Measurements from ENCODE around the gene GAL3ST2.

Gene GAL3ST2

DNA sequence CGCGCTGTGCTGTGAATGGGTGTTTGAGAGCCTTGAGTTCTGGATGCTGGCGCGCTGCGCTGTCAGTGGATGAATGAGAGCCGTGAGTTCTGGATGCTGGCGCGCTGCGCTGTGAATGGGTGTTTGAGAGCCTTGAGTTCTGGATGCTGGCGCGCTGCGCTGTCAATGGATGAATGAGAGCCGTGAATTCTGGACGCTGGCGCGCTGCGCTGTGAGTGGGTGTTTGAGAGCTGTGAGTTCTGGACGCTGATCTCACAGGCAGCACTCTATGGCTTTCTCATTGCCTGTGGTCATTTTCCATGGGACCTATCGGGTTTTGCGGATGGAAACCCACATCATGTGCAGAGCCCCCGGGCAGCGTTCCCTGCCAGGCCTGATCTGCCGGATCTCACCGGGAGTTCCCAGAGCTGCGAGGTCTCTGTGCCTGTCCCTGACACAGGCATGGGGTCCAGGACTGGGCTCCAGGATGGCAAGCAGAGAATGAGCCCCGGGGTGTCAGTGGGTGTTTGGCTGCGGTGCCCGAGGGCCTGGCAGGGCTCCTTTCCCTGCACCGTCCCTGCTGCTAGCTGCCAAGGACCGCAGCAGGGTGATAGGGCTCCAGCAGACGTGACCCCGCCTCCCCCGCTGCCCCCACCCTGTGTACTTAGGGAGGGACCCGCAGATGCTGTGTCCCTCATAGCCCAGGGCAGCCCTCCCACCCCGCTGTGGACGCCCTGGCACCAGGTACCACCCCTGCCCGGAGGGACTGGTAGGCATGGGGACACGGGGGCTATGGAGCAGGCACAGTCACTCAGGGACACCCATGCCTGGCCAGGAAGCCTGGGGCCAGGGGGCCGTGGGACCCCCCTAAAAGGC lies 72.4 kb downstream of the GAL3ST2 start:
- no peak for DNase-seq

DNA sequence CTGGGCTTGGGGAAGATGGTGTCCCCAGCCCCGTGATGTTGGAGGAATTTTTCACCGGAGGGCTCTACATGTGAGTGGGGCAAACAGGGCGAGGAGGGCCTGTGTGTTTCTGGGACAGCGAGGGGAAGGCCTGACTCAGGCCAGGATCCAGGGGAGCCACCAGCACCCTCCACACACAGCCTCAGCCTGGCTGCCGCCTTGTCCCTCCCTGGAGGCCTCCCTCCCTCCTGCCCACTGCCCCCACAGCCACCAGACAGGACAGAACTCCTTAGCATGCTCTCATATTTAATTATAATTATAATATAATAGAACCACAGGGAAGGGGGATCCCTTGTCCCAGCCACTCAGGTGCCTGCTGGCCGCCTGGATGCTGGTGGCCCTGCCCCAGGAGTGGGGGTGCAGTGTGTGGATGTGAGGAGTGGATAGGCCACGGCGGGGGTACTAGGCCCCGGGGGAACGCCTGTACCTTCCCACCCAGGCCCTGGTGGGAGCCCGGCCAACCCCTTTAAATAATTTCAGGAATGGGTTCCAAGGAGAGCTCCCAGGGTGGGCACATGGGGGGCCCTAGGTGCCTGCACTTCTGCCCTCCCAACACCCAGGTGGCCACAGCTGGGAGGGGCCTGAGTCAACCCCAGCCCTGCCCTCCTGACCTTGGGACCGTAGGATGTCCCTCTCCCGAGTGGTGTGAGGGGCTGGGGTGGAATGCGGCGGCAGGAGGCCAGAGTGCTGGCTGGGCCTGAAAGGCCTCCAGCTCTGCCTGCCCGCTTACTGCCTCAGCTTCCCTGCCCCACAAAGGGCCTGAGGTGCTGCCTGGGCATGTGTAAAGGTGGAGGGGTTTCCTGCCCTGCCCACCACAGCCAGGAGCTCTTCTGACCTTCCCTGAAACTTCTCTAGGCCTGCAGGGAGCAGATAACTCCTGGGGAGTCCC lies 73.3 kb downstream of the GAL3ST2 start:
- DNase-seq = no peak

DNA sequence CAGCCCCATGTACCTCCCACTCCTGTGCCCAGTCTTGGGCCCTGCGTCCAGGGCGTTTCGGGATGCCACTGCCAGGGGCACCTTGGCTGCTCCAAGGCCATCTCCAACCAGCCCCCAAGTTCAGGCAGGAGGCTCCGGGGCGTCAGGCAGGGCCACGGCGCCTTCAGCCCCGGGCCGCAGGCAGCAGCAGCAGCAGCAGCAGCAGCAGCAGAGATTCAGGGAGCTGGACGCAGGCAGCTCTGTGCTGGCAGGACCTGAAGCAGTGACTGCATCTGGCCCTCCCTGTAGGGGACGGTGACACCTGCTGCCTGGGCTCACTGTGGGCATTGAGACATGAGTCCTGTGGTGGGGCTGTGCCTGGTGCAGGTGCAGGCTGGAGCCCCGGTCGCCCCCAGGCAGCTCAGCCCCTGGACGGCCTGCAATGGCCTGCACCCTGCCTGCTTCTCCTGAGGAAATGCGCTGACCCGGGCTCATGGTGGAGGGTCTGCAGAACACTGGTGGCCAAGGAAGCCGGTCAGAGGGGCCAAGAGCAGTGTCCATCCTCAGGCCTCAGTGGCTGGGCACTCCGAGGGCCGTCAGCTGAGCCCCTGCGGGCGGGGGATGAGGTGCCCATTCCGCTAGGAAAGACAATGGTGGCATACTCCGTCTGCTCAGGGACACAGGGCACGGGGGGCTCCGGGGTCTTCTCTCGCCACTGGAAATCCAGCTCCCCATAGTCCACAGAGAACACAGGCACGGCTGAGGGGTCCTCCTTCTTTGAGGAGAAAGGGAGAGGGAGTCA lies 74.1 kb downstream of the GAL3ST2 start:
- no peak for DNase-seq

DNA sequence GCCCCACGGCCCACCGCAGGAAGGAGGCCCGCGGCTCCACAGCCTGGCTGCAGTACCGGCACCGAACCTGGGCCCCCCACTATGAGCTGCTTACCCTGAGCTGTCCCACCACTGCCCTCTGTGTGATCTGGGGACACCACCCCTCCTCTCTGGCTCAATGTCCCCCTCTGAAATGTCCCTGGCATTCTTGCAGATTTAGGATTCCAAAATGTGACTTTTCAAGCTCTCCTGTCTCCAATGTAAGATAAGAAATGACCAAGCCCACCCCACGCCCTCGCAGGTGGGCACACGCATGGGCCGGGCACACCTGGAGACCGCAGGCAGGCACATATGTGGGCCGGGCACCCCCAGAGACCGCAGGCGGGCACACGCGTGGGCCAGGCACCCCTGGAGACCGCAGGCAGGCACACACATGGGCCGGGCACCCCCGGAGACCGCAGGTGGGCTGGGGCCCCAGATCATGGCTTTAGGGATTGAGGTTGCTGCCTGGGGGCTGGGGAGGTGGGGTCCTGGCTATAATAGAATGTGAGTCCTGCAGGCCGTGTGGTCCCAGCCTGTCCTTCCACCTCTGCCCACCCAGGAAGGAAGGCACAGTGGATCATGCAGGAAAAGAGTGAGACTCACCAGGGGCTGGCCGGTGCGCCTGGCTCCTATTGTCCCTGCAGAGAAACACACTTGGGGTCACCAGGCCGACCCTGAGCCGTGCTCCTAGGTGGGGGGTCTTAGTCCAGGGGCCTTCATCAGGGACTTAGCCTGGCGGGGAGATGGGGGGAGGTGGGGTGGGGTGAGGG lies 74.9 kb downstream of the GAL3ST2 start:
- no peak for DNase-seq

DNA sequence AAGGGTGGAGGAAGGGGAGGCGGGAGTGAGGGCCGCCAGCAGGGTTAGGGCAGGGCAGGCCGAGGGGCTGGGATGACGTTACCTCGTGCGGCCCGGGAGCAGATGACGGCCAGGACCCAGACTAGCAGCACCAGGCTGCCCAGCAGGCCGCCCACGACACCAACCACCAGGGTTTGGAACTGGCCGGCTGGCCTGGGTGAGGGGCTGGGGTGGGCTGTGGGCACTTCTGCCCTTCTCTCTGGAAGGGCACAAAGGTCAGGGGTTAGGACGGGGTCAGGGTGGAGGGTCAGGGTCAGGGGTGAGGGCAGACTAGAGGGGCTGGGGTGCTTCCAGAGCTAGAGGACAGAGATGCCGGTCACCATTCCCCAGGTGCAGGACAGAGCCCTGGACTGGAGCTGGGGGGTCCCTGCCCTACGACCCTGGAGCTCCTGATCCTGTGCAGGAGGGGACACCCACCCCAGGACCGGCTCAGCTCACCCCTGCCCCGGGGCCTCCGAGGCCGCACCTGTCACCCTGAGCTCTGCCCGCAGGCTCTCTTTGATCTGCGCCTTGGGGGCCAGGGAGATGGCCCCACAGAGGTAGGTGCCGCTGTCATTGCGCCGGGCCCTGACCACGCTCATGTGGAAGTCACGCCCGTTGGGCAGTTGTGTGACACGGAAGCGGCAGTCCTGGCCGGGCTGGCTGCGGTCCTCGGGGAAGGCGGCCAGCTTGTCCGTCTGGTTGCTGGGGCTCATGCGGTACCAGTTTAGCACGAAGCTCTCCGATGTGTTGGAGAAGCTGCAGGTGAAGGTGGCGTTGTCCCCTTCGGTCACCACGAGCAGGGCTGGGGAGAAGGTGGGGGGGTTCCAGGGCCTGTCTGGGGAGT lies 75.7 kb downstream of the GAL3ST2 start:
- DNase-seq = no peak

DNA sequence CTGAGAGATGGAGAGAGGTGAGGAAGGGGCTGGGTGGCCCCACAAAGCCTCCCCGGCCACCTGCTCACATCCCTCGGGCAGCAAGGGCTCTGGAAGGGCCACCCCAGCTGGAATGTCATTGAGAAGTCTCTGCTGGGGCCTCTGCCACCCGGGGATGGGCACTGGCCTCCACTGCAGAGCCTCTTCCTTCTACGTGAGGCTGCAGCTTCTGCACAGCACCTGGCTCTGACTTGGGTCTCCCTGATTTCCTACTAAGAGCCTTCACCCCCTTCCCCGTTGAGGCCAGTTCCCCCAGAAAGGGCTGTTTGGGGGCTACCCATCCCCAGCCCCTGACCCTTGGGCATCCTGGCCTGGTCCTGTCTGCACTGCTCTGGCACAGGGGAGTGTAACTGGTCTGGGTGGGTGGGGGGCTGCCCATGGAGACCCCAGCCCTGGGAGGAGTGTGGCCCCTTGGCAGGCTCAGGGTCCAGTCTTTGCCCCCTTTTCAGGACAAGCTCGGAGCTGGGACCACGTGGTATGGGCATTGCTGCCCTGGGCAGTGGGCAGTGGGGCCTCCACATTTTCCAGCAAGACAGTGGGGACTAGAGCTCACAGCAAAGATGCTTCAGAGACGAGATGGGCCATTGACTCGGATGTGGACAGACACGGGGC lies 76.5 kb downstream of the GAL3ST2 start:
- DNase-seq = no peak
